BE2C (cell line): ENCODE data around the gene MYO1E.
"Not testable (repeated sequence)": the region's sequence is repeated elsewhere in the genome, so short reads cannot be mapped to it uniquely, and the experiment has no call there.

Experiments
- DNase-seq: peaks from one replicate; pipeline ENCODE4 v3.0.0-alpha.2; 2020
- H3K27me3 ChIP-seq: fragments of 250-450 bp; sonication (Bioruptor Pico); 2 replicates; pipeline ENCODE4 v1.5.1; 2020; ENCODE audit warnings: mild to moderate bottlenecking
- H3K36me3 ChIP-seq: fragments of 250-450 bp; sonication (Bioruptor Pico); 2 replicates; pipeline ENCODE4 v1.5.1; 2020; ENCODE audit warnings: mild to moderate bottlenecking
- H3K4me1 ChIP-seq: fragments of 250-450 bp; sonication (Bioruptor Pico); 2 replicates; pipeline ENCODE4 v1.5.1; 2020
- H3K4me3 ChIP-seq: 2 replicates; pipeline ENCODE4 v1.5.1; 2011; ENCODE audit warnings: low read depth, low read length
- H3K9me3 ChIP-seq: fragments of 250-450 bp; sonication (Bioruptor Pico); 2 replicates; pipeline ENCODE4 v1.5.1; 2020
- TF ChIP-seq, protein P1 (sequence below): IDR thresholded peaks from 2 replicates; pipeline ENCODE4 v1.5.1; 2012; ENCODE audit warnings: mild to moderate bottlenecking, low read depth, low read length

Gene MYO1E

DNA sequence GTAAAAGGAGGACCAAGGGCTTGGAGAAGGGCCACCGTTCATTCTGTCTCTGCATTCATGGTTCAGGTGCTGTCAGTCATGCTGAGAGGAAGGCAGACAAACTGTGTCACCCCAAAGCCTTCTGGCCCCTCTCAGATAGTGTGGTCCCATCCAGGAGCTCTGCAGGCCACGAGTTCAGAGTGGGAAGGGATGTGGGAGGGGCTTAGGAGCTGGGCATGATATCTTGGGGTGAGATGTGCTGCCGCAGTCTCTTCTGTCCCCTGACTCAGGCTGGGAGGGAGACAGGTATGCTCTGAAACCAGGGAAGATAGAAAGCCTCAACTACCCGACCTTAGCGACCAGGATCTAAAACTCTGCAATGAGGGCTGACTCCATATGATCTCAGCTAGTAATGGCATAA, 19.6 kb upstream of the MYO1E start:
- TF ChIP-seq, protein P1, sequence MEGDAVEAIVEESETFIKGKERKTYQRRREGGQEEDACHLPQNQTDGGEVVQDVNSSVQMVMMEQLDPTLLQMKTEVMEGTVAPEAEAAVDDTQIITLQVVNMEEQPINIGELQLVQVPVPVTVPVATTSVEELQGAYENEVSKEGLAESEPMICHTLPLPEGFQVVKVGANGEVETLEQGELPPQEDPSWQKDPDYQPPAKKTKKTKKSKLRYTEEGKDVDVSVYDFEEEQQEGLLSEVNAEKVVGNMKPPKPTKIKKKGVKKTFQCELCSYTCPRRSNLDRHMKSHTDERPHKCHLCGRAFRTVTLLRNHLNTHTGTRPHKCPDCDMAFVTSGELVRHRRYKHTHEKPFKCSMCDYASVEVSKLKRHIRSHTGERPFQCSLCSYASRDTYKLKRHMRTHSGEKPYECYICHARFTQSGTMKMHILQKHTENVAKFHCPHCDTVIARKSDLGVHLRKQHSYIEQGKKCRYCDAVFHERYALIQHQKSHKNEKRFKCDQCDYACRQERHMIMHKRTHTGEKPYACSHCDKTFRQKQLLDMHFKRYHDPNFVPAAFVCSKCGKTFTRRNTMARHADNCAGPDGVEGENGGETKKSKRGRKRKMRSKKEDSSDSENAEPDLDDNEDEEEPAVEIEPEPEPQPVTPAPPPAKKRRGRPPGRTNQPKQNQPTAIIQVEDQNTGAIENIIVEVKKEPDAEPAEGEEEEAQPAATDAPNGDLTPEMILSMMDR, result no peak
- Histone ChIP-seq H3K27me3 (peaks cover 28% of the 10 kb centered on the region), H3K4me3 (no peak overlapping the region), H3K9me3 (no peaks in the 10 kb centered on the region; the same call in 1 of the 2 replicates), H3K36me3 (no peaks in the 10 kb centered on the region), H3K4me1 (no peaks in the 10 kb centered on the region)
- no peak for DNase-seq

- TF ChIP-seq, protein P1, result no peak
- H3K4me3 ChIP-seq, result no peak overlapping the region
- no peak for DNase-seq
- H3K4me1 ChIP-seq, result no peaks in the 10 kb centered on the region
- peaks cover 4% of the 10 kb centered on the region; the same call in 1 of the 2 replicates for H3K27me3 ChIP-seq
- H3K9me3 ChIP-seq, result no peaks in the 10 kb centered on the region
- H3K36me3 ChIP-seq, result no peaks in the 10 kb centered on the region
Observed at GRCh38 chr15:59388670-59389069, 16.0 kb upstream of the MYO1E start.

GRCh38 chr15:59387196-59387878, 14.7 kb upstream of the MYO1E start:
- not testable (repeated sequence) for H3K27me3 ChIP-seq, DNase-seq, H3K4me1 ChIP-seq, H3K36me3 ChIP-seq, H3K9me3 ChIP-seq, H3K4me3 ChIP-seq

GRCh38 chr15:59385171-59385570, 12.5 kb upstream of the MYO1E start:
- TF ChIP-seq, protein P1, result no peak
- H3K27me3 ChIP-seq, result peaks cover 3% of the 10 kb centered on the region; the same call in 1 of the 2 replicates
- H3K4me1 ChIP-seq, result no peaks in the 10 kb centered on the region
- H3K9me3 ChIP-seq, result no peaks in the 10 kb centered on the region
- DNase-seq, result no peak
- H3K4me3 ChIP-seq, result no peak overlapping the region
- no peaks in the 10 kb centered on the region for H3K36me3 ChIP-seq

GRCh38 chr15:59384507-59384906, 11.8 kb upstream of the MYO1E start:
- TF ChIP-seq, protein P1, result no peak

GRCh38 chr15:59380902-59381610, 8.4 kb upstream of the MYO1E start:
- Histone ChIP-seq H3K4me1 (no peaks in the 10 kb centered on the region), H3K9me3 (no peaks in the 10 kb centered on the region), H3K4me3 (no peak overlapping the region), H3K36me3 (no peaks in the 10 kb centered on the region), H3K27me3 (peaks cover 3% of the 10 kb centered on the region; the same call in 1 of the 2 replicates)
- DNase-seq, result no peak
- TF ChIP-seq, protein P1, result no peak

More at GRCh38 chr15:59384507-59384906, 11.8 kb upstream of the MYO1E start:
- Histone ChIP-seq H3K4me1 (no peaks in the 10 kb centered on the region), H3K9me3 (no peaks in the 10 kb centered on the region), H3K36me3 (no peaks in the 10 kb centered on the region), H3K4me3 (no peak overlapping the region), H3K27me3 (peaks cover 3% of the 10 kb centered on the region; the same call in 1 of the 2 replicates)
- no peak for DNase-seq
